ENCODE results near the gene TRAPPC1.

Gene TRAPPC1

GRCh38 chr17:7881276-7882054 is 50.3 kb downstream of the TRAPPC1 start:
- in situ Hi-C loops (cut with MboI; ENCODE audit: low pct_unique_long_range_greater_than_20kb, low sequenced_read_pairs, unreplicated experiment): no loop called here
- DNase-seq (ENCODE audit: low spot score): no peak
- TF ChIP-seq, protein P1, sequence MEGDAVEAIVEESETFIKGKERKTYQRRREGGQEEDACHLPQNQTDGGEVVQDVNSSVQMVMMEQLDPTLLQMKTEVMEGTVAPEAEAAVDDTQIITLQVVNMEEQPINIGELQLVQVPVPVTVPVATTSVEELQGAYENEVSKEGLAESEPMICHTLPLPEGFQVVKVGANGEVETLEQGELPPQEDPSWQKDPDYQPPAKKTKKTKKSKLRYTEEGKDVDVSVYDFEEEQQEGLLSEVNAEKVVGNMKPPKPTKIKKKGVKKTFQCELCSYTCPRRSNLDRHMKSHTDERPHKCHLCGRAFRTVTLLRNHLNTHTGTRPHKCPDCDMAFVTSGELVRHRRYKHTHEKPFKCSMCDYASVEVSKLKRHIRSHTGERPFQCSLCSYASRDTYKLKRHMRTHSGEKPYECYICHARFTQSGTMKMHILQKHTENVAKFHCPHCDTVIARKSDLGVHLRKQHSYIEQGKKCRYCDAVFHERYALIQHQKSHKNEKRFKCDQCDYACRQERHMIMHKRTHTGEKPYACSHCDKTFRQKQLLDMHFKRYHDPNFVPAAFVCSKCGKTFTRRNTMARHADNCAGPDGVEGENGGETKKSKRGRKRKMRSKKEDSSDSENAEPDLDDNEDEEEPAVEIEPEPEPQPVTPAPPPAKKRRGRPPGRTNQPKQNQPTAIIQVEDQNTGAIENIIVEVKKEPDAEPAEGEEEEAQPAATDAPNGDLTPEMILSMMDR (IDR thresholded peaks at IDR 0.05; ENCODE audit: extremely low read depth, insufficient read depth, missing control alignments): no peak
